ENCODE data around the gene APH1B. TPM values are rescaled to one million over a fixed set of nuclear protein-coding genes. Genes with fewer than 3 reads are reported as not detected.

The APH1B gene
- total and polyA plus RNA-seq, 8 donors: 24.0 to 32.2 (median 29.4) TPM

GRCh38 chr15:63232405-63232804 is 45.0 kb upstream of the APH1B start:
- Histone ChIP-seq H3K4me1 (peaks cover 38 to 92% of the 10 kb centered on the region in 2 donors), H3K4me3 (no peak overlapping the region), H3K9me3 (no peaks in the 10 kb centered on the region), H3K36me3 (no peaks in the 10 kb centered on the region), H3K27me3 (no peaks in the 10 kb centered on the region), H3K27ac (peak overlapping the region; percentile 80)
- intact Hi-C loops (cut with DNase I): no loop called here
- no peak for TF ChIP-seq CTCF (IDR thresholded peaks at IDR 0.05)
- DNase-seq: no peak
- ATAC-seq: no peak

DNA sequence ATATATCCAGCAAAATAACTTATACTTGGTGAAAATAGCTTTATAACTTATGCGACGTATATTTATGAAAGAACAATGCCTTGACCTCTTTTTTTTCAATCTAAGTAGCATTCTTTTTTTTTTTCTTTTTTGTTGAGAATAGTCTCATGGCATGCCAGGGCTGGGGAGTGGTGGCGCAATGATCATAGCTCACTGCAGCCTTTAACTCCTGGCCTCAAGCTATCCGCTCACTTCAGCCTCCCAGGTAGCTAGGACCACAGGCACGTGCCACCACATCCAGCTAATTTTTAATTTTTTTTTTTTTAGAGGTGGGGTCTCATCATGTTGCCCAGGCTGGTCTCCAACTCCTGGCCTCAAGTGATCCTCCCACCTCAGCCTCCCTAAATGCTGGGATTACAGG is 44.5 kb upstream of the APH1B start:
- no peaks in the 10 kb centered on the region for H3K9me3 ChIP-seq
- no peak for TF ChIP-seq CTCF (IDR thresholded peaks at IDR 0.05)
- H3K27ac ChIP-seq: peak overlapping the region; percentile 80
- H3K4me1 ChIP-seq: peaks cover 38 to 92% of the 10 kb centered on the region in 2 donors
- DNase-seq: peak in 1 of 4 donors; percentile 39
- no peak for ATAC-seq
- no peaks in the 10 kb centered on the region for H3K27me3 ChIP-seq
- intact Hi-C loops (cut with DNase I): no loop called here
- no peaks in the 10 kb centered on the region for H3K36me3 ChIP-seq
- H3K4me3 ChIP-seq: no peak overlapping the region

DNA sequence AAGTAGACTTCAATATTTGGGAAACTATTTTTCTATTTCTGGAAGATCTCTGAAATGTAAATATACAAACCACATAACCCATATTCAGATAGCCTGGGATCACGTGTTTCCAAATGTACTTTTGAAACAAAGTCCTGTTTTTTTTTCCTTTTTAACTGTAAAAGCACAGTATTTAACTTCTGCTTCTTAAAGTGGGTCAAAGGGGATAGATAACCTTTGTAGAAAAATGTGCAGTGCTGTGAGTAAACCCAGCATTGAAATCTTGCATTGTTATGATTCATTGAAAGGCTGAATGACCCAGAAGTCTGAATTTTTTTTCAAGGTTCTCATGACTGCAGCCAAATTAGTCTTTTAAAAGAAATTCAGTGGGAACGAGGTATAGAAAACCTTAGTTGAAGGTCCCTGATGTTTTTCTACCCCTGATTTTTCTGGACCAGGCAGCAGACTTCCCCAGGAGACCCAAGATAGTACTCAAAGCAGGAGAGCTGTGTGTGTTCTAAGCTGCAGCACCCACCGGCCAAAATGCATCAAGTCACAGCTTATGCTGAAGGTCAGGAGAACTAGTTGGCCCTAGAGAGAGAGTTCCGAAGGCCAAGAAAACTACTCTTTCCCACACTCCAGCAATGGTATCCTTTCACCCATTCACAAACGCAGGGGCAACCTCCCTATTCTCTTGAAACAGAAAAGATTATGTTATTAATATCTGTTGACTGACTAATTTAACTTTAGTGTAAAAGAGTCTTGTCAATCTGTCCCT is 43.6 kb upstream of the APH1B start:
- intact Hi-C loops (cut with DNase I): no loop called here
- H3K27me3 ChIP-seq: no peaks in the 10 kb centered on the region
- no peak for TF ChIP-seq CTCF (IDR thresholded peaks at IDR 0.05)
- no peaks in the 10 kb centered on the region for H3K36me3 ChIP-seq
- peak overlapping the region; percentile 80 for H3K27ac ChIP-seq
- DNase-seq (peak in 2 of 4 donors; percentile 56 to 78), ATAC-seq (peak; percentile 56)
- peaks cover 43 to 90% of the 10 kb centered on the region in 2 donors for H3K4me1 ChIP-seq
- no peak overlapping the region for H3K4me3 ChIP-seq
- H3K9me3 ChIP-seq: no peaks in the 10 kb centered on the region

DNA sequence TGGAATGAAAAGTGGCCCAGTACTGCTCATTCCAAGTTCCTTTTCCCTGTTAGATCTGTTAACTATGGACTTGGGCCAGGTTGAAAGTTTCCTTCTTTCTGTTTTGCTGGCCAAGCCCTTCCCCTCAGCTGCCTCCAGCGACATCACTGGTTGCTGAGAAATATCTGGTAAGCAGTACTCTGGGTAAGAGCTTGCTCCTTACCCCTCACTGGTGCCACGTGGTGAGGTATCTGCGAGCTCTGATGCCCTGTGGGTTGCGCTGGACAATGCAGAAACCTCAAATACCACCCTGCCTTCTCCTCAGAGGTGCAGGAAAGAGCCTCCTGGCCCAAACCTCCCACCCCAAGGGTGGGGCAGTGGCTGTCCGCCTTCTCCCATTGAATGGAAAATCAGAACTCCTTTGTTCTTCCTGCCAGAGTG is 42.9 kb upstream of the APH1B start:
- H3K4me1 ChIP-seq: peaks cover 45 to 90% of the 10 kb centered on the region in 2 donors
- intact Hi-C loops (cut with DNase I): no loop called here
- no peaks in the 10 kb centered on the region for H3K27me3 ChIP-seq

More for the DNA sequence above, 42.9 kb upstream of the APH1B start:
- H3K27ac ChIP-seq: peak overlapping the region; percentile 80
- TF ChIP-seq CTCF (IDR thresholded peaks at IDR 0.05): no peak
- H3K9me3 ChIP-seq: no peaks in the 10 kb centered on the region
- no peaks in the 10 kb centered on the region for H3K36me3 ChIP-seq
- DNase-seq: peak in 3 of 4 donors; percentile 72 to 88 (median 75)
- peak; percentile 89 for ATAC-seq
- H3K4me3 ChIP-seq: no peak overlapping the region

All from left lung (tissue), 10 donors.